Inferior parietal cortex (tissue), 1 donor: ENCODE results near the gene CTIF.
"Not testable (repeated sequence)": the region's sequence is repeated elsewhere in the genome, so short reads cannot be mapped to it uniquely, and the experiment has no call there.

Experiments
- DNase-seq: peaks from one replicate; pipeline ENCODE4 v3.0.0-alpha.2; 2016; ENCODE audit errors: extremely low spot score

Gene CTIF

DNA sequence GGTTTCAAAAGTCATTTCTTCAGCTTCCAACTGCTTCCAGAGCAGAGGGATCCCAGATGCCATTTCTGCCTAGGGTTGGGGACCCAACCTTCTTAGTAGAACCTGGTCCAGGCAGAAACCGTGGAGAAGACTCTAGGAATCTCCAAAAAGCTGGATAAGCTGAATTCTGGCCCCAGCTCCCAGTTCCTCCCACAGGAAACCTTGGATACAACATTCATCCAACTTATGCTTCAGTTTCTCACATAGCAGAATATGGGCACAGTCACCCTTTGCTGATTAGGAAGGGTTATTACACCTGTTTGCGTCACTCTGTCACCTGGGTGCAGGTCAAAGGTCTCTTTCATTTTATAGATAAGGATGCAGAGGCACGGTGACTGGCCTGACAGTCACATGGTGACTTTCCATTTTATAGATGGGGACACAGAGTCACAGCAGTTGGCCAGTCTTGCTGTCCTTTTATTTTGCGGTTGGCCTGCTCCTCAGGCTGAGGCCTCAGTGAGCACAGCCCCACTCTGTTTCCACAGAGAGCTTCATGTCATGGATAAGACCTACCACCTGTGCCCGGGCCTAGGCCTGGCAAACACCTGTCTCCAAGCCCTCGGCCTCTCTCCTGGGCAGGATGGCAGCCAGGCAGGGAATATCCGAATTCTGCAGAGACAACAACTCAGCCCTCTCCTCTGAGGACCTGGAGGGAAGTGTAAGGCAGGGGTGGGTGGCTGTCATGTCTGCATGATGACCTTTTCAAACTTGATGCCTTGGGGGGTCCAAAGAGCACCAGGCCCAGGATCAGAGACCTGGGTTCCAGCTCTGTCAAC lies 263.1 kb downstream of the CTIF start:
- DNase-seq, result no peak

DNA sequence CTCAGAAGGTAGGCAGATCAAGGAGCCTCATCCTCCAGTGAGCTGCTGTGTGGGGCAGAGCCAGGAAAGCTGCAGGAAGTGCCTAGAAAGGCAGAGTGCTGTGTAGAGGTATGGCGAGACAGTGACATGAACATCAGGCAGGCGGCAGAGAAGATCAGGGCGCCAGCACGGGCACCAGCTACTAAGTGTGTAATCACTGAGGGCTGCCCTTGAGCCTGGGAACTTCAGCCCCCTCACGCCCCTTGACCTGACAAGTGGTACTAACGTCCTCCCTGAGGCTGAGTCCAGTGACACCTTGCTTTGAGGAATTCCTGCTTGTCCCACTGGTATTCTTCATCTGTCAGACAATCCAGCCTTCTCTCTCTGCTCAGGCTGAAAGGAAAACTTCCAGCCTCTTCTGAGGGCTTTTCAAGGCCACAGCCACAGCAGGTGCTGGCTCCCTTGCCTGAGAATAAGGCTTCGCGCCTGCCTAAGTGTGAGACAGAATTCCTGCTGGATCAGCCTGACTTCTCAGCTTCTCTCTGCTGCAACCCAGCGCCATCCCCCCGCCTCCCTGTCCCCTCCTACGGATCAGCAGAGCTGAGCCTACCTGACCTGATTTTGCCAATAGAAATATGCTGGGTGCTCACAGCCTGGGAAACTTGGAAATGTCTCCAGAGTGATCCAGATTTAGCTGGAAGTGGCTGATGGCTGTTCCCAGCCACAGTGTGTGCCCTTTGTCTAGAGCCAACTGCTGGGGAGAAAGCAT lies 263.9 kb downstream of the CTIF start:
- peak; percentile 43 for DNase-seq

DNA sequence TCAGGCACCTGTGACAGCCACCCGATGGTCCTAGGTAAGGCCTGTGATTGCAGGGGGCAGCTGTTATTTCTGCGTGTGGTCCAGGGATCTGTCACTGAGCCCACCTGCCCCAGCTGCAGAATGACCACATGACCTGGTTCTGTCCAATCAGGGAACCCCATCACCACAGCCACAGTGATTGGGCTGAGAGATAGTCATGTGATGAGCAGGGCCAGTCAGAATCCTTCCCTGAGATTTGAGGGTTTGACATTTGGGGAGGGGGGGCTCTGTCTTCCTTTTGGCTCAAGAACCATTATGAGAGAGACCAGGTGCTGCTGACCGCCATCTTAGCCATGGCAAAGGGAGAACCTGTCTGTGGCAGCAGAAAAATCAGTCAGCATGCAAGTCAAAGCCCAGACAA lies 264.7 kb downstream of the CTIF start:
- DNase-seq, result no peak

DNA sequence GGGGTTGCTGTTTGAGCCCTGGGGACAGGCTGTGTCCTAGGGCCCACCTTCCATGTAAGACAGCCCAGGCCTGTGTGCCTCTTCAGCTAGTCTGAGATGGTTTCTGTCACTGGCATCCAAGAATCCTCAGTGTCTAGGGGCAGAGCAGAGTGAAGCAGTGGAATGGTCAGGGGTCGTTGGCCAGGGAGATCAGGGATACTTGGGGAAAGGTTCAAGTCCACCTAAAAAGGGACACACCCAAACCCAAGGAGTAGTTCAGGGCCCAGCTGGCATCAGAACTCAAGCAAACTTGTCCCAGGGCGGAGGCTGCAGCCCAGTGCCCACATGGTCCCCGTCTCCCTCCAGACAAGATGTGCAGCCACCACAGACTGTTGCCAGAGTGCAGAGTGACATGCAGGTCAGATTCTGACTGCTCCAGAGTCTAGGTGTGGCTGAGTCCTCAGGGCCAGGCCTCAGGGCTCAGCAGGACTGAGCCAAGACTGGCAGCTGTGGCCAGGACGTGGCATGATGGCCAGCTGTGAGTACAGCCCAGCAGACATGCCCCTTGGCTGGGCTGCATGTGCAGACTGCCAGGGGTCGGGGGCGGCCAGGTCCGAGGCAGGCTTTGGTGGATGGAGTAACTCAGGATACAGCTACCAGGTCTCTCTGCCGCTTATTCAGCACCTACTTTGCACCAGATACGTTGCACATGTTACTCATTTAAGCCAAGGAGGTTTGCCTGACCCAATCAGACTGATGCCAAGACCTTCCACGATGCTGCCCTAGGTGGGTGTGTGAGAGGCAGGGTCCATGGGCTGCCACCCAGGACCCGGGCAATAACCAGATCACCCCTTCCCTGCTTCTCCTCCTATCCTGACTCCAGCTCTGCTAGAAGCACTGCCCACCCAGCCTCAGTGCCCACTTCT lies 265.4 kb downstream of the CTIF start:
- DNase-seq, result no peak

DNA sequence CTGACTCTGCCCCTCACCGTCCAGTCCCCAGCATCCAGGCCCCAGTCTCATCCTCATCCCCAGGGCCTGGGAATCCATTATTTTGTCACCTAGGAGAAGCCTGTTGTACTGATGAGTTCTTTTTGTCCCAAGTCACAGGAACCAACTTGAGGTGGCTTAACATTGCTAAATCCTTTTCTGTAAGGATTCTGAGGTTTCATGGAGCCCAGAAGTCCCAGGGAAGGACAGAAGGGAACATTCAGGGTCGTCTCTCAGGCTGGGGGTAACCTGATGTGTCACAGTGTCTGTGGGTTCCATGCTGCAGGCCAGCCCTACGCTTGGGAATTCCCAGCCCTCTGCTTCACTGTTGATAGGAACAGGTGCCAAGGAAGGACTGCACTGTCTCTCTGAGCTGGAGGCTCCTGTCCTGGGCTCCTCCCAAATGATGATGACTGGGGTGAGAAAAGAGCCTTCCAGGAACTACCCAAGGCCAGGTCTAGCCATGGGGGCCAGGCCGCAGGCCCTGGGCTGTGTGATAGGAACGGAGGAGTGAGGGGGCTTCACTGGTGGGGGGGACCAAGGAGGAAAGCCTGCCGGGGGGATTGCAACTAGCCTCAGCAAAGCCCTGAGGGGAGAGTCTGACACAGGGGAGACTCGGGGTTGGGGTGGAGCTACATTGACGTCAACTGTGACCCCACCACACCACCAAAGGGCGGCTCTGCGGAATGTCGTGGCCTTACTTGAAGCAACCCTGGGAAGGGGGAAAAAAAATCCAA lies 266.2 kb downstream of the CTIF start:
- no peak for DNase-seq

DNA sequence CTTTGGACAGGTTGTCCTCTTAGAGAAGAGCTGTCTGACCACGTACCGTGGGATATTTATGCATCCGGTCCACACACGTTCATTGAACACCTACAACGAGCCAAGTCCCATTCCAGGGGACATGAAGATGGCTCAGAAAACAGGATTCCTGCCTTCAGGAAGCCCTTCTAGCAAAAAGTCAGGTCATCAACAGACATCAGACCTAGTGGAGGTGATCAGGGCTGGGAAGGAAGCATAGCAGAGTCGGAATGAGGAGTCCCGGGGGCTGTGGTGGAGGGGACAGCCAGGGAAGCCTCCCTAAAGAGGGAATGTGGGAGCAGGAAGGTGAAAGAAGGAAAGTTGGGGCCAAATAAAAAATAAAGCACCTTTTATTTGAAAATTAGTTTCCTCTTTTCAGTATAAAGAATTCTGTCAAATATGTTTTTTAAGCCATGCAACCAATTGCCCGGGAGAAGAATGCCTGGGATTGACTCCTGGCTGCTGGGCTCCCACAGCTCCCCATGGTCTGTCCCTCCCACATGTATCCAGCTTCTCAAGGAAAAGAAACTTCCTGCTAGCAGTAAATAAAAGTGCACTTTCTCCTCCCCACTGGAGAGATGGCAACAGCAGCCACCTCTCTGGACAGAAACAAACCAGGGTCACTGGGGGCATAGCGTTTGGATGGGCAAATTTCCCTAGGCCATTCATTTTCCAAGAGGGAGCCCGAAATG lies 267.1 kb downstream of the CTIF start:
- no peak for DNase-seq

DNA sequence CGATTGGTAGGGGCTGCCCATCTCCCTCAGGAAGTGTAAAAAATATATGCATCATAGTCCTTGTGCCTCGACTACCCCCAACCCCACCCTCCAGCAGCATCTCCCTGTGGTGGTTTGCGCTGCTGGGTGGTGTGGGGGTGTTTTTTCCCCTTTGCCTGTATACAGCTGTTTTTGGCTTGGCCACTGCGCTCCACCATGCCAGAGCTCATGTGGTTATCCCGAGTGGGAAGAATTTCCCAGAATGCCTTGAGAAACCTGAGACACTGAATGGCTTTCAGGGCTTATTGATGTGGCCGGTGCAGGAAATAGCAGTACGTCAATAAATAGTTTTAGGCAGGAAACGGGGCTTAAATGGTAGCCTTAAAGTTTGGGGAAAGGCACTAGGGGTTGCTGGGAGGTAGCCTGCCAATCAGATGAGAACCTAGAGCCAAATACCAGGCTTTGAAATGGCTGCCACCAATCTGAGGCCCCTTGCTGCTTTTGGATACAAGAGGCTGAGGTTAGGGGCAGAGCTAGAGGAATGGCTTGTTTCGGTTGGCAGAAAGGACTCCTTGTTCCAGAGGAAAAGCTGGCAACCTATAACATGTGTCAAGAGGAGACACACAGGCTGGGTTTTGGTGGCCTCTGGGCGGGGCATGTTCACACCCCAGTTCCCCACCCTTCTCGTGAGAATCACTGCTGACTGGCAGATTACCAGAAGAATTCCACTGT lies 267.9 kb downstream of the CTIF start:
- no peak for DNase-seq

DNA sequence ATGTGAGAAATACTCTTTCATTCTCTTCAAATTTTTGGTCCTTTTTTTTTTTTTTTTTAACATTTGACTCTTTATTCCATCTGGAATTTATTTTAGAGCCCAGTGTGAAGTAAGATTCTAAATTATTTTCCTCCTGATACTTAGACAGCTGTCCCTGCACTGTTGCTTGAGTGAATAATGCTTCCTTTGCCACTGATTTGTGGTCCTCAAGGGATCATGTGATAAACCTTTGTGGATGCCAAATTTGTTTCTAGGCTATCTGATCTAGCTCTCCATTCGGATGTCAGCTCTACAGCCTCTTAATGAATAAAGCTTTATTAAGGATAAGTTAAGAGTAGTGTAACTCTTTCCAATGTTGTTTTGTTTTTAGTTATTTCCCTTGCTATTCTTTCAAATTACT lies 269.6 kb downstream of the CTIF start:
- DNase-seq, result no peak

DNA sequence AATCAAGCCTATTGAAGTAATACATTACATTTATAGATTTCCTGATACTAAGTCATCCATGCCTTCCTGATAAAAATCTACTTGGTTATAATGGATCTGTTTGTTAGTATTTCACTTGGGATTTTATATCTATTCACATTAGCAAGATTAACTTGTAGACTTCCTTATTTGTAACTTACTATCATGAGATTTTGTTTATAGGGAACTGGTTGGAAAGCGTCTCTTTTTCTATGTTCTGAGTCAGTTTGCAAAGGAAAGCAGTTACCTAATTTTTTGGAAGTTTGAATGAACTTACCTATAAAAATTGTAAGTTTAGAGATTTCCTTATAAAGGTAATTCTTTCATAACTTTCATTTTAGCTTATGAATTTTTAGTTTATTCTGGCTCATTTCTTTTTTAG lies 270.5 kb downstream of the CTIF start:
- DNase-seq, result no peak

DNA sequence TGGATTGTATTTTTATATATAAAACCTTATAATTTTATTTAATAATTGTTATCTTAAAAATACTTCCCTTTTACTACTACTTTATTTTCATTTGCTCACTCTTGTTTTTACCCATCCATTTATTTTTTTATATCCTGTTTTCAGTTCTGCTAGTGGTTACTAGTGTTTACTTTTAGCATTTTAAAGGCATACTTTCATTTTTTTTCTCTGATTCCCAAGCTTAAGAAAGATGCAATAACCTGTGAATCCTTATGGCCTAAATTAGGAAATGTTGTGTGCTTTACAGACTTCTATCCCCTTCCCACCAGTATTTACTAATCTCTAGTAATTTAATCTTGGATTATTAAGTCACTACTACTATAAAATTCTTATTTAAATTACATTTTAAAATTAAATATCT lies 272.0 kb downstream of the CTIF start:
- DNase-seq, result no peak

DNA sequence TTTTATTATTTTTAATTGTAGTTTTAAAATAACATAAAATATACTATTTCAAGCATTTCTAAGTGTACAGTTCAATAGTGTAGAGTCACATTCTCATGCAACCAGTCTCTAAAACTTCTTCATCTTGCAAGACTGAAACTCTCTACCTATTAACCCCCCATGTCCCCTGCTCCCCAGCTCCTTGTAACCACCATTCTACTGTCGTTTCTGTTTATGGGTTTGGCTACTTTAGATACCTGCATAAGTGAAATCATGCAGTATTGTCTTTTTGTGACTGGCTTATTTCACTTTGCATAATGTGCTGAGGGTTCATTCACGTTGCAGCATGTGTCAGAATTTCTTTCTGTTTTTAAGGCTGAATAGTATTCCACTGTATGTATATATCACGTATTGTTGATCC lies 272.6 kb downstream of the CTIF start:
- no peak for DNase-seq

DNA sequence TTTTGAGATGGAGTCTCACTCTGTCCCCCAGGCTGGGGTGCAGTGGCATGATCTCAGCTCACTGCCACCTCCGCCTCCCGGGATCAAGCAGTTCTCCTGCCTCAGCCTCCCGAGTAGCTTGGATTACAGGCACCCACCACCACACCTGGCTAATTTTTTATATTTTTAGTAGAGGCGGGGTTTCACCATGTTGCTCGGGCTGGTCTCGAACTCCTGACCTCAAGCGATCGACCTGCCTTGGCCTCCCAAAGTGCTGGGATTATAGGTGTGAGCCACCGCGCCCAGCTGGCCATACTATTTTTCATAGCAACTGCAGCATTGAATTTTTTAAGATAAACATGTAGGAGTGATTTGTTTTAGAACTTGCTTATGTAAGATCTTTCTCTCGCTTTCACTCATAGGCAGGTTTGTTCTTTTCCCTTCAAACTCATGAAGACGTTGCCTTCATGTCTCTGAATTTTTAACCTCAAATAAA lies 273.2 kb downstream of the CTIF start:
- DNase-seq, result not testable (repeated sequence)

DNA sequence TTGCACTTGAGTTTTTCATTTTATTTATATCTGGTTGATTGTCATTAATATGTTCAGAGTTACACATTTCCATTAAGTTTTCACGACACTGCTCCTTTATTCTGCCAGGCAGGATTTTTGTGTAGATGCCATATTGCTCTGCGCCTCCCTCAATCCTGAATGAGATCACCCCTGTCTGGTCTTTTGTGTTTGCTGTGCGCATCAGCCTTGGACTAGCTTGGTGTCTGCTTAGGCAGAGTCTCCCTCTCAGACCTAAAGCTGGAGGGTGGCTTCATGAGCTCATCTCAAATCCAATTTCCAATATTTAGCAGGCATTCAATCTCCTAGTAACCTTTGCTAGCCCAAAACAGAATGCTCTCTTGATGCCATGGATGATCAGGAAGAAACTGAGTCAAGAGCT lies 274.5 kb downstream of the CTIF start:
- DNase-seq, result no peak

DNA sequence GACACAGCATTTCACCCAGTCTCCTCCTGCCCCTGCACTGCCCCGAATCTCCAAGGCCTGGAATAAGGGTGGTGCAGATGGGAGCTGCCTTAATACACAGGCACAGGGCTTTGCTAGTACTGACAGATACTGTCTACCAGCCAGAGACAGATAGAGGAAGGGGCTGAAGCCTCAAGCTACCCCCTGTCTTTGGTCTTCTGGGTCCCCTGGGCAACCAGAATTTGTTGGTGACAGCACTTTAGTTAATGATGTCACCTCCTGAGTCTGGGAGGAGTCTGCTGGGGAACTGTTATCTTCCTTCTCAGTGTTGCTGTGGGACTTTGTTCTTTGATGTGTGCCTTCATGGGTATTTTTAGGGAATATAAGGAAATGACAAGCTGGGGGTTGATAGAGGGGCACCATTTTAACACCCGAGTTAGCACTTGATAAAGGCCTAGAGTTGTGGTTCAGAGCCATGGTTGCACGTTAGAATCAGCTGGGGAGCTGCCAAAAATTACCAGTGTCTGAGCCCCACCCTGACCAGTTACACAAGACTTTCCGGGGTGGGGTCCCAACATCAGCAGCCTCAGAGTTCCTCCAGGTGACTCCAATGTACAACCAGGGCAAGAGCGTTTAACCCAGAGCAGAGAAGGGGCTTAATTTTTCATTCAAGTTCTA lies 275.1 kb downstream of the CTIF start:
- no peak for DNase-seq

DNA sequence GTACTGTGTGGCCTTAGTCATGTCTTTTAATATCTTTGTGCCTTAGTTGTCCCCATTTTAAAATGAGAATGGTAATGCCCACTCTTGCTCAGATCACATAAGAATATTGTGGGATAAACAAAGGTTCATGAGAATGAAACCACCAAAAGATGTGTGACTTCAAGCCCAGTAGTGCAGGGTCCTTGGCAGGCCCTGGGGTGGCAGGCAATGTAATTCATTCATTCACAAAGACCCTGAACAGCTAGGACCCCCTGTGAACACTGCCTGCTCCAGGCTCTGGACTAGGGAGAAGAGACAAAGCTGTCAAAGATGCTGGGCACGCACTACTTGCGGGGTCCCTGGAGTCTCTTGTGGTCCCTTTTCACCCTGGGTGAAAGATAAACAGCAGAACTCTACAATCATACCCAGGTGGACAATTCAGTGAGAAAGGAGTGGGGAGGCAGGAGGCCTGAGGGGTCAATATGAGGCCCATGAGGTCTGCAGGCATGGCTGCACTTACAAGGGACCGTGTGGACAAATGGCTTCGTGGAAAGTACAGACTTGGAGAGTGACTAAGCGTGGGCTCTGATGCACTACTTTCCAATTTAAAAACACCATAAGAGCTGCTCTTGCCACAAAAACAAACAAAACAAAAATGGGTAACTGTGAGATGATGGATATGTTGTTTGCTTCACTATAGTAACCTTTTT lies 275.8 kb downstream of the CTIF start:
- no peak for DNase-seq

DNA sequence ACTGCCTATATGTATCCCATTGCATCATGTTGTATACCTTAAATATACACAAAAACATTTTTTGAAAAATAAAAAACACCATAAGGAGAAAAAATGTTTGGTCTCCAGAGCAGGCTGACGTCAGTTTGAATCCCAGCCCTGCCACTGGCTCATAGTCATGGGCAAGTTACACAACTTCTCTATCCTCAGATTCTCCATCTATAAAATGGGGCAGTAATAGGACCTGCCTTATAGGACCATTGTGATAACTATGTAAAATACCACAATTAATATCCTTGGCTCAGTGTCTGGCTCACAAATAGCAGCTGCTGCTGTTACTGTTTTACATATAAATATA lies 276.3 kb downstream of the CTIF start:
- DNase-seq, result no peak

DNA sequence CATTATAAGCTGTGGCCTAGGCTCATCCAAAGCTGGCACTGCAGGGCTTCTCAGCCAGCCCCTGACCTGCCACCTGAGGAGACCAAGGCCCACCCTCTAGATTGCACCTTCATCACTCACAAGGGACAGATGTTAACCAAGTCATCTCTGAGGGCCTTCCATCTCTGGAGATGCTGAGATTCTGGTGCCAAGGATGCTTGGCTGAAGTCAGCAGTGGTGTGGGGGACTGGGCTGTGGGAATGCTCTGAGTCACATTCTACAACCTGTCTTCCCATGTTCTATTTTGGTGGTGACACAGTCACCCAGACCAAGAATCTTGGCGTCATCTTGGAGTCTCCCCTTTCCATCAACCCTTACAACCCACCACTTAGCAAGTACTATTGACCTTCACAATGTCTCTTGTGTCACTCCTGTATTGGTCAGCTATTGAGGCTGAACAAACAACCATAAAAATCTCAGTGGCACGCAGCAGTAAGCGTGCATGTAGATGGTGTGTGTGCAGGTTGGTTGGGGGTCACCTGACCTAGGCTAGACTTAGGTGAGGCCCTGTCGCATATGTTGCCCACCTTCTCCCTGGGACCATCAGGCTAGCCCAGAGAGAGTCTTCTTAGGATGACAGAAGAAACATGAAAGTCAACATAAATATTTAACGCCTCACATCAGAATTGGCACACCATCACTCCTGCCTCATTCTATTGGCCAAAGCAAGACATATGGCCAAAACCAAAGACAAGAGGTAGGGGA lies 276.9 kb downstream of the CTIF start:
- DNase-seq, result no peak

DNA sequence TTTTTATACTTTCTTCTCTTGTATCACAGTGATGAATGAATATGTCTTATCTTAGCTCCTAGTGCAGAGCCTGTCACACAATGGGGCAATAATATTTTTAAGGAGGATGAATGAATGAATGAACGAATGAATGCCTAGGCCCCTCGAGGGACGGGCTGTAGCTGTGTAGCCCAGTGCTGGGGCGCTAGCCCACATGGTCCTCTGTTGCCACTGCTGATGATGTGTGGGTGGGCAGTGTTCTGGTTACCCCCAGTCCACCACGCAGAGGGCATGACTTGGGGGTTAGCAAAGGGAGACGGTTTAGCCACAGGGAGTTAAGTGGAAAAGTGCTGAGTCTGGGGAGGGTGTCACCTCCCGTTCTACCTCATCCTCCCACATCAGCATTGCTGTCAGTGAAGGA lies 277.7 kb downstream of the CTIF start:
- DNase-seq, result no peak
